HG03342 (cell line): ENCODE data around the gene DUSP1.
"Not testable (repeated sequence)": the region's sequence is repeated elsewhere in the genome, so short reads cannot be mapped to it uniquely, and the experiment has no call there.

Experiments used
- ATAC-seq: cut with Tn5 transposase; IDR thresholded peaks from one replicate; pipeline ENCODE4 v1.9.1; 2021; ENCODE audit warnings: mild to moderate bottlenecking, moderate library complexity; ENCODE audit not compliant: unreplicated experiment

DUSP1 gene

DNA sequence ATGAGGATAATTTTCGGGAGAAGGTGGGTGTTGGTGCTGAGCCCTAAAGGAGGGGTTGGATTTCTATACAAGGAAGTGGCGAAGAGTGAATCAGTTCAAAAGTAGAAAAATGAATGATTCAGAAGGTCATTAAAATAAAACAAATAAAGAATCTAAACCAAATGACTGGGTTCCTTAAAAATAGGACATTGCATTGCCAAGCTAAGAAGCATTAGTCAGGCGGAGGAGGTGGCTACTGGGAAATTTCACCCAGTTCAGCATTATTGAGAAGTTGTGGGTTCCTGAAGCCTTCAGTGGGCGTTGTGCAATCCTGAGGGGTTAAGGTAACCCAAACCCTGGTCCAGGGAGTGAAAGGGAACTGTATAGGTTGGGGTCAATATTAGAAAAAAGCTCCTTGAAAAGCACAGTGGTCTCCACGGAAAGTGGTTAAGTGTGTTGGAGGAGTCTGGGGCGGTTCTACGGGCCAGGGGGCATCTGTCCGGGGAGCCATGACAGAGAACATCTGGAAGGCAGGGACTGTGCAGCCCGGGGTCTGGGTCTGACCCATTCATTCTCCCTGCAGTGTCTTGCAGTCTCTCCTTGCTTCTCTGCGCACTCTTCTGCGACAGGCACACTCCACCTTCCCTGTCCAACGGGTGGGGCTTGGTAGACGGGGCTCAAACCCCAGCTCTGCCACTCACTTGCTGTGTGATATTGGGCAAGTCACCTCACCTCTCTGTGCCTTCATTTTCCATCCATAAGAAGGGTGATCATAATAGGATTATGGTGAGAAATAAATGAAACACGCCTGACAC lies 27.6 kb upstream of the DUSP1 start:
- no peak for ATAC-seq

DNA sequence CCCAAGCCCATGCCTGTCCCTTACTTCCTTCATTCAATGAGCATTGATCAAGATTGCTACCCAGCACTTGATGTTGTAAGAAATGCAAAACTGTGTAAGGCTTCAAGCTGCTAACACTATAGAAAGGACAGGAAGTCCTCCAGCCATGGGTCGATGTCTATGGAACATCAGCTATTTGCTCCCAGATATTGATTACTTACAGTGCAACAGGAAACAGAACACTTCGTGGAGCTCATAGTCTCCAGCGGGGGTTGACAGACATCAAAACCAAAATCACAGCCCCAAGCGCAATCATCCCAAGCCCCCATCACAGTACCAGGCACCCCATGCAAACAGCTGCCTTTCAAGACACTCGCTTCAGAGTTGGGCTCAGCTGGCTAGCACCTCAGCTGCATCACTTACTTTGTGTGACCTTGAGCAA lies 26.8 kb upstream of the DUSP1 start:
- no peak for ATAC-seq

DNA sequence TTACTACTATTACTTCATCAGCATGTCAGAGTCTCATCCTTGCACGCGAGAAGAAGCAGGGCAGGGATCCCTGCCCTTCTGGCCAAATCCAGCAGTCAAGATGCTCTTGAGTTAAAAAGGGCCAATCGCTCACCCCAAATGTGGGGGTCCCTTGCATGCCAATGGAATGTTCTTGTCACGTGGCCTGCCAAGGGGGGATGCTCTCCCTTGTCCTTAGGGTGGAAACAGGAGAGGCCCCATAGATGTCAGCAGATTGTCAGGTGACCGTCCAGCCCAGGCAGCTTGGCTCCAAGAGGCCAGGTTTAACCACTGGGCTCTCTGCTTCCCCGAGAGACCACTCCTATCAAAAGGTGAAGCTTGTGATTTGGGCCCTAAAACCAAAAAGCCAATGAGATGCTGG lies 25.3 kb upstream of the DUSP1 start:
- ATAC-seq = no peak

DNA sequence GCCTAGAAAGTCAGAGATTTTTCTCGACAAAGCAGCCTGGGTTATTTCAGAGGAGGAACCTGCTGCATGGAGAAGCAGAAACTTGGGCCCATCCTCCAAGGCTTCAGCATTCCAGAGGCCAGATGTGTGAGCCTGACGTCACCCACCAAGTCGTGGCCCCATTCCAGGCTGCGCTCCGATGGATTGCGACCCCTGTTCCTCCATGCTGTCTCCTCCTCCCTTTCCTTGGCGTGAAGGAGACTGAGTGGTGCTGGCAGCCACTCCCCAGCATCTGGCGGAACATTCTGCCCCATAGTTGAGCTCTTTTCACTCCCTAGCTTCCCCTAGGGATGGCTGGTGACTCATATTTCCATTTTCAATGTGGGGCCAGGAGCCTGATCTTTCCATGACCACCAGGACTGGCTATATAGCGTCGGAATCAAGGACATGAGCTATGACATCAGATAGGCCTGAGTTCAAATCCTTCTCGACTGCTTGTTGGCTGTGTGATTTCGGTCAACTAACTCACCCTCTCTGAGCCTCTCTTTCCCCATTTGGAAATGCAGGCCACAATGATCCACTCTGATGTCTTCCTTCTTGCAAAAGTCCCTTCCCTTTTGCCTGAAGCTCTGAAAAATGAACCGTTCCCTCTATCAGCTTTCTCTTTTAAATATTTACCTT lies 24.5 kb upstream of the DUSP1 start:
- ATAC-seq = no peak

DNA sequence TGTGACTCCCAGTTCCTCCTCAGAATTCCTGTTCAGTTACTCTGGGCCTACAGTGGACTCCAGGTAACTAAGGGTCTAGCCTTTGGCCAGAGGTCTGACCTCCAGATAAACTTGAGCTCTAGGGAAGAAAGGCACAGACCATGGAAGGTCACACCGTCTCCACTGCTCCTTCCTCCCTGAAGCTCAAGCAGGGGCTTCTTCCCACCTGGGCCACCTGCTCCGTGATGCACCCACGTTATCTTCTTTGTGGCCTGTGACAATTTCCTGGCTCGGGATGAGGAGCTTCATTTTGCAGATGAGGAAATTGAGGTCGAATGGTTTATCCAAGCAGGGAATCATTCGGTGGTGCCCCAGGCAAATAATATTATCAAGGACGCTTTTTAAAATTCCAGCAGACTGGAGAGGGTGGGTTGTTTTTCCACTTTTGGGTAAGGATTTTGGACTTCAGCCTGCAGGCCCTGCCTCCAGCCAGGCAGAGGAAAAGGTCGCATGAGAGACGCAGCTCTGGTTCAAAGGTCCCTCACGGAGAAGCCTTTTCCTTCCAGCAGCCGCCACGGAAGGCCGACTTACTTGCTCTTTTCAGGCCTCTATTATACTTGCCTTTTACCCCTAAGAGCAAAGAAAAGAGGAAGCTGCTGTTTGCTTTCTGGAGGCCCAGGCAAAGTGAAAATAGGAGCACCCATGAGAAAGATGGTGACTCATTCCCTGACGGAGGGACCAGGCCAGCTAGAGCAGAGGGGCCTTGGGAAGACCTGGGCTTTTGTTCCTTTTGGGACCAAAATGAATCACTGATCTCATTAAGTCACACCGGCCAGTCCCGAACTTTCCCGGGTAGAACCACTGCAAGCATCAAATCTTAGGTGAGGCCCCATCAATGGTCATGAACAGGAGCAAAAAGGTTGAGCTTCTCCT lies 22.8 kb upstream of the DUSP1 start:
- no peak for ATAC-seq

DNA sequence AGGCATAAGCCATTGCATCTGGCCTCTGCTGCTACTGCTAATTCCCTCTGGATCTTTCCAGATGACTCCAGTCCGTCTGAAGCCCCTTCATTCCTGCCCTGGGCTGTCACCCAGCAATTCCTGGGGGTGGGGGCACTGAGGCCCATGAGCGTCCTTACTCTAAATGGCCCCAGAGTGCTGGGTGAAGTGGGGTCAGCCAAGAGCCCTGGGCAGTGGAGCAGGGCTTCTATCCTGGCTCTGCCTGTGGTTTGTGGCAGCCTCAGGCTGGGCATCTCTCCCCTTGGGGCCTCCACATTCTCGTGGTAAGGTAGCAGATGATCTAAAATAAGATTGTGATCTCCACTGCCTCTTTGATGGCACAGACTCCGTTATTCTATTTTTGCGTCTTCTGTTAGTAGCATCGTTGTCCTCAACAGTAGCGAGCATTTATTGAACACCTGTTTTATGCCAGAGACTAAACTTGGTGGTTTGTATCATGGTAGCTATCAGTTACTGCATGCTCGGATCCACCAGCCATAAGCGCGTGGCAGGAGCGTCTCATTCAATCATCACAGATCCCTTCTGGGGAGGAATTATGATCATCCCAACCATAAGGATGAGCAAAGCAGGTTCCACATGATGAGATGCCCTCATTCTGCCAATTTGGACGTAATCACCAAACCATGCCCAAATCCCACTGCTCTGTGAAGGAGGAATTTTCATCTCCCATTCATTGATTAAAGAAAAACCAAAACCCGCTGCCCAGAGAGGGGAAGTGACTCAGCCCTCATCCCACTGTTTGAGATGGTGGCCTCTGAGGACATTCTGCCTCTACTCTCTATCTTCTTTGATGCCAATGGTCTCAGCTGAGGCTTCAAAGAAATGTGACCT lies 21.9 kb upstream of the DUSP1 start:
- ATAC-seq = no peak

DNA sequence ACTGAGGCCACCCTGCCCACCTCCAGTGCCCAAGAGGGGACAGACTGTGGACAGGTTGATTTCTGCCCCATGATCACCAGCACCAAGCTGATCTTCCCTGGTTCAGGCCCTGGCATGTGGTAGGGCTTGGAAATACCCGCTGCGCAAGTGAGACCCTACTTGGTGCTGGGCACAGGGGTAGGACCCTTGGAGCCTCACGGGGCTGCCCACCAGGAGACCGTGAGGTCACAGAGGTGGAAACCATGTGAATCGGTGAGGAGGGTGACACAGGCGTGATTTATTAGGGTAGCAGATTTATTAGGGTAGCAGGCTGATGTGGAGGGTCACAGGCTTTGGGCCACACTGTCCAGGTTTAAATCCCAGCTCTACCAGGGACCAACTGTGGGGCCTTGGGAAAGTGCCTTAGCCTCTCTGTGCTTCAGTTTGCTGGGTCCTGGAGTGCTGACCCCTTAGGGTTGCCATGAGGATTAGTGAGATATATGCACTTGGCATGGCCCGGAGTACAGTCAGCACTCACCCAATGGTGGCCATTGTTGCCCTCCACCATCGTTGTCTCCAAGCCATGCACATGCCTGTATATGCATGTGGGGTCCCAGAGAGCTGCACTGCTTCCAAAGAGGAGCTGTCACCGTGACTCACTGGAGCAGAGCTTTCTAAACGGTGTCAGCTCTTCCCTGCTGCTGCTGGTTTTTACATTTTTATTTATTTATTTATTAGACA lies 20.9 kb upstream of the DUSP1 start:
- no peak for ATAC-seq

DNA sequence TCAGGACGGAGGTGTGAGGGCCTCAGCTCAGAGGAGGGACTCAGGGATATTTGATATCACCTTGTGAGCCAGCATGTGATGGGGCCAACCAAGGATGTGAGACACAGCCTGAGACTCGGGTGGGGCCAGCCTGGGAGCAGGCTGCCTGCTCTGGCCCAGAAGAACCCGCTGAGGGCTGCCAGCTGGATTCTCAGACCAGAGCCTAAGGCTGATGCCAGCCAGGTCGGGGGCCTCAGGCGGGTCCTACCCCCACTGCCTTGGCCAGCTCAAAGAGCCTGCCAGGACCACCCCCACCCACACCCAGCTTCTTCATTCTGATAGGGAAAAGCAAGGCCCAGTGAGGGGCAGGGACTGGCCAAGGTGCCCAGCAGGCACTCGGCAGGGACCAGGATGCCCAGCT lies 20.3 kb upstream of the DUSP1 start:
- ATAC-seq = no peak

DNA sequence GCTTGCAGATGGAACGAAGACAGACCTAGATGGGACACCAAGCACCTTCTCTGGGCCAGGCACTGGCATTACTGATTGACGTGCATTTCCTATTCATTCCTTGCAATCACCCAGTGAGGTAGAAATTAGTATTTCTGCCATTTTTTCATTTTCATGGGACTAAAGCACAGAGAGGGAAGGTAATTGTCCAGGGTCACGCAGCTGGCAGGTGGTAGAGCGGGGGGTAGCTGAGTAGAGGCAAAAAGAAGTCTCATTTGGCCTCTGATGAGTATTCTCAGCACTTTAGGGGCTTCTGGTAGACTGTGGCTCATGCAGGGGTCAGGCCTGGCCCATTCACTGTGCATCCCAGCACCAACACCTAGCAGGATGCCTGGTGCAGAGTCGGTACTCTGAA lies 19.5 kb upstream of the DUSP1 start:
- ATAC-seq = no peak

DNA sequence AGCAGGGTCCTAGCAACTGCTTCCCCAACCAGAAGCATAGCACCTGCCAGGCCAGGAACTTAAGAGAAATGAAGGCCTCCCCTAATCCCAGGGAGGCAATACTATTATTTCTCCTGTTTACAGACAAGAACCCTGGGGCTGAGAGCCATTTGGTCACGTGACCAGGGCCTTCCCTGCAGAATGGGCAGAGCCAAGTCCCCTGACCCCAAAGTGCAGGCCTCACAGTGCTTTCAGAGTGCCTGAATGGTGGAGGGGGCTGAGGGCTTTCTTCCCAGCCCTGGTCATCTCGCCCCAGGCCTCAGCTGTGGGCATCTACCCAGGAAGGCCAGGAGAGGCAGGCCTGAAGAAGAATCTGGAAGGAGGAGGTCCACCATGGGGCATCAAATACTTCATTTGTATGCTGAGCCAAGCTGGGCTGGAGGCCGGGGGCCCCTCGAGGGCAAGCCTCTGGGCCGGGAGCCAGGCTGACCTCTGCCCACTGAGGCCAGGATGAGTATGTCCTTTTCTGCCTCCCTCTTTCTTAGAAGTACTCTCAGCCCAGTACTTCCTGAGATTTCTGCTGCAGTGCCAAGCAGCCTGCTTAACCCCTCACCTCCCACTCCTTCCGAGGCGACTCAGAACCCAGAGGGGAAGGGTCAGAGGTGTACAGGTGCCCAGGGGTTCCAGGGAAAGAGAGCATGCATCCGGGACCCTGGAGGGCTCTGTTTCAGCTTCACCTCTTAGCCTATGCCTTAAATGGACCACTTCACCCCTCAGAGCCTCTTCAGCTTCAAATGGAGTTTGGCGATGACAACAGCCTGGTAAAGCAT lies 18.9 kb upstream of the DUSP1 start:
- ATAC-seq = no peak

DNA sequence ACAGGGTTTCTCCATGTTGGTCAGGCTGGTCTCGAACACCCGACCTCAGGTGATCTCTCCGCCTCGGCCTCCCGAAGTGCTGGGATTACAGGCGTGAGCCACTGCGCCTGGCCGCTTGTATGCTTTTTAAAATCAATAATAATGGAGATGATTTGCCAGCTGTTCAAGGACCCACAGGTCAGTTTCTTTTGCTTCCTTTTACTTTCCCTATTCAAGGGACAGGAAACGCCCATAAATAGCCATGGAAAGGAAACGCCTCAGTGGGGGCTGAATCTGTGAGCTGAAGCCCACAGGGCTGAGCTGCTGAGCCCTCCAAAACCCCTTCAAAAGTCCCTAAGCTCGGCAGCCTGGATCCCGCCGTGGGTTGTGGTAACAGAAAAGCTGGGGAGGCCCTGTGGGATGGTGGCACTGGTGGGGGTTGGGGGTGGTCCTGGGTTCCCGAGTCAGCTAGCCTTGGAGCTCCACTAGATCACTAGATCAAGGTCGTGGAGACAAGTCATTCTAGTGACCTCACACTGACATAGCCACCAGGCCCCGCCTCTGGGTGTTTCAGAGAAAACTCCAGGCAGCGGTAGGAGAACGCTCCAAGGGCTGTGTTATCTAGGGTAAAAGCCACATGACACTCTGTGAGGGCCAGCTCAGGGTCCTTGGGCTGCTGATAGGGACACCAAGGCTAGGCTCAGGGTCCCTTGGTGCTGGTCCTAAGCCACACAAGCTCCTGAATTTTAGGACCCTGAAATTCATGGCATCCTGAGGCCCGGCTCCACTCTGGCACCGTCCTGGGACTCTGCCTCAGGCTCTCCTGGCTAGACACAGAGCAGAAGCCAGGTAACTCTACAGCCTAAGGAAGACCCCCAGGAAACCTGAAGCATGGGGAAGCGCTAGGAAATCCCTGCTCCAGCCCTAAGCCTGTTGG lies 18.0 kb upstream of the DUSP1 start:
- peak; percentile 45 for ATAC-seq

DNA sequence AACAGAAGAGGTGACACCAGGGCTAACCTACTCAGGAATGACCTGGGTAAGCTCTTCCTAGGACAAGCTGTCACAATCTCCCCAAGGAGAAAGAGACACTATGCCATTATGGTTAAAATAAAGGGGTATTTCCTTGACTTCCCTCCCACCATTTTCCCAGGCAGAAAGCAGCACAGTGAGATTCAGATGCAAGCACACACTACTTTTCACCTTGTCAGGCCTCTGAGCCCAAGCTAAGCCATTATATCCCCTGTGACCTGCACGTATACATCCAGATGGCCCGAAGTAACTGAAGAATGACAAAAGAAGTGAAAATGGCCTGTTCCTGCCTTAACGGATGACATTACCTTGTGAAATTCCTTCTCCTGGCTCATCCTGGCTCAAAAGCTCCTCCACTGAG lies 16.5 kb upstream of the DUSP1 start:
- not testable (repeated sequence) for ATAC-seq

DNA sequence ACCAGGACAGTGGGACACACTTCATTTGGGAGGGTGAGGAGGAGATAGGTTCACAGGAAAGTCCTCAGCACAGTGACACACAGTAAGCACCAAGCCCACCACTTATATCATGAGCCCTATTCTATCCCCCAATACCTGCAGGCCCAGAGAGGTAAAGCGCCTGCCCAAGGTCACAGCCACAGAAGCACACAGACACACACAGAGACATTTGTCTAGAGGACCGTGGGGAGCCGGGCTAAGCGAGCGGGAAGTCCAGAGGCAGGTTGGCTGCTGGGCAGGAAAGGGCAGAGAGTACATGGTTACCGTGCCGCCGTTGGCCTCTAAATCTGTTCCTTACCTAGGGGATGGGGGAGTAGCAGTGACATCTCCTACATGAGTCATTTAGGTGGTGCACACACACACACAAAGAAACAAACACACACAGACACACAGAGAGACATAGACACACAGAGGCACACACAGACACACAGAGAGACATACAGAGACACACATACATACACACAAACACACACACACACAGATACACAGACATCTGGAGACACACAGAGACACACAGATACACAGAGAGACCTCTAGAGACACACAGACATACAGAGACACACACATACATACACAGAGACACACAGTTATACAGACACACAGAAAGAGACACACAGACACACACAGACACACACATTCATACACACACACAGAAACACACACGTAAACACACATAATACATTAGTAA lies 15.9 kb upstream of the DUSP1 start:
- no peak for ATAC-seq

DNA sequence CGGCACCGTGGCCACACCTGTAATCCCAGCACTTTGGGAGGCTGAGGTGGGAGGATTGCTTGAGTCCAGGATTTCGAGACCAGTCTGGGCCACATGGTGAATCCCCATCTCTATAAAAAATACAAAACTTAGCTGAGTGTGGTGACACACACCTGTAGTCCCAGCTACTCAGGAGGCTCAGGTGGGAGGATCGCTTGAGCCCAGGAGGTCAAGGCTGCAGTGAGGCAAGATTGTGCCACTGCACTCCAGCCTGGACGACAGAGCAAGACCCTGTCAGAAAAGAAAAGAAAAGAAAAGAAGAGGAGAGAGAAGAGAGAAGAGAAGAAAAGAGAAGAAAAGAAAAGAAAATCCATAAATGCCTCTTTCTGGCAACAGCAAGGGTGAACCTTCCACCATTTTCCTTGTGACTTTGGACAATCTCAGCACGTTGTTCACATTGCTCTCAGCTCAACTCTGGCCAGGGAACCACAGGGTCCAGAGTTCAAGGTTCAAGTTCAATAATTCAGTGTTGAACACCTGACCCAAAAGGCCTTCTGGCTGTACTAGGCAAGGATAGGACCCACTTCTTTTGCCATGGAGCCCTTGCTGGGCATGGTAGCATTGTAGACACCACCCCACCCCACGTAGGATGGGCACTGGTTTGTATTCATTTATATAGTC lies 14.6 kb upstream of the DUSP1 start:
- no peak for ATAC-seq

DNA sequence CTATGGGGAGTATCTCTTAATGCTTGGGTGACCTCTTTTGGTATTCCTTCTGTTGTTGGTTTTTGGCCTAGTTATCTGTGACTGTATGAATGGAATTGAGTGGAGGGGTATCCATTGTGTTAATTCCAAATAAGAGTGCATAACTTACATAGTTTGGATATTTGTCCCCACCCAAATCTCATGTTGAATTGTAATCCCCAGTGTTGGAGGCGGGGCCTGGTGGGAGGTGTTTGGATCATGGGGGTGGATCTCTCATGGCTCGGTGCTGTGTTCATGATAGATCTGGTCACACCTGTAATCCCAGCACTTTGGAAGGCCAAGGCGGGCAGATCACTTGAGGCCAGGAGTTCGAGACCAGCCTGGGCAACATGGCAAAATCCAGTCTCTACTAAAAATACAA lies 13.2 kb upstream of the DUSP1 start:
- ATAC-seq = not testable (repeated sequence)

DNA sequence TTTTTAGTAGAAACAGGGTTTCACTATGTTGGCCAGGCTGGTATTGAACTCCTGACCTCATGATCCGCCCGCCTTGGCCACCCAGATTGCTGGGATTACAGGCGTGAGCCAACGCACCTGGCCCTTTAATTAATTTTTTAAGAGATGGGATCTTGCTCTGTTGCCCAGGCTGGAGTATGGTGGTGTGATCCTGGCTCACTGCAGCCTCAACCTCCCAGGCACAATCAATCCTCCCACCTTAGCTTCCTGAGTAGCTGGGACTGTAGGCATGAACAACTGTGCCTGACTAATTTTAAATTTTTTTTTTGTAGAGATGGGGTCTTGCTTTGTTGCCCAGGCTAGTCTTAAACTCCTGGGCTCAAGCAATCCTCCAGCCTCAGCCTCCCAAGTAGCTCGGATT lies 12.3 kb upstream of the DUSP1 start:
- not testable (repeated sequence) for ATAC-seq
